ENCODE data around the gene CGREF1. TPM values are rescaled to one million over a fixed set of nuclear protein-coding genes. Genes with fewer than 3 reads are reported as not detected.

CGREF1 gene
- total RNA-seq, 1 experiment from 2014 or later = 18.7 TPM

DNA sequence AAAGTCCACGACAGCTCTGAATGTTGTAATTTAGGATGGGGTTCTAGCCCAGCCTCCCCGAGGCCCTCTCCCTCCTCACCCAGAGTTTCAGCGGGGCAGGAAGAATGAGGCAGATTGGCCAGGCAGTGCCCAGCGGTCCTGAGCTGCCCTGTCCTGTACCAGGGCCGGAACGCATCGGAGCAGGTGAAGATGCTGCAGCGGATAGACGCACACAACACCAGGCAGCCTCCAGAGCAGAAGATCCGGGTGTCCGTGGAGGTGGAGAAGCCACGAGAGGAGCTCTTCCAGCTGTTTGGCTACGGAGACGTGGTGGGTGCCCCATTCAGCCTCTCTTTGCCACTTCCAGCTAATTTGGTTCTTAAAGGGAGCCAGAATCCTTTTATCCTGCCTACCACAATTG, 21.6 kb downstream of the CGREF1 start:
- BruUV-seq (replicated peaks) = no TSS peak
- no peaks in the 10 kb centered on the region for H3K27me3 ChIP-seq (ENCODE audit: low read length)
- no peak overlapping the region for H2AFZ ChIP-seq (ENCODE audit: low read length)
- no peak overlapping the region for H3K4me2 ChIP-seq (ENCODE audit: low read length)
- TF ChIP-seq, protein P1, sequence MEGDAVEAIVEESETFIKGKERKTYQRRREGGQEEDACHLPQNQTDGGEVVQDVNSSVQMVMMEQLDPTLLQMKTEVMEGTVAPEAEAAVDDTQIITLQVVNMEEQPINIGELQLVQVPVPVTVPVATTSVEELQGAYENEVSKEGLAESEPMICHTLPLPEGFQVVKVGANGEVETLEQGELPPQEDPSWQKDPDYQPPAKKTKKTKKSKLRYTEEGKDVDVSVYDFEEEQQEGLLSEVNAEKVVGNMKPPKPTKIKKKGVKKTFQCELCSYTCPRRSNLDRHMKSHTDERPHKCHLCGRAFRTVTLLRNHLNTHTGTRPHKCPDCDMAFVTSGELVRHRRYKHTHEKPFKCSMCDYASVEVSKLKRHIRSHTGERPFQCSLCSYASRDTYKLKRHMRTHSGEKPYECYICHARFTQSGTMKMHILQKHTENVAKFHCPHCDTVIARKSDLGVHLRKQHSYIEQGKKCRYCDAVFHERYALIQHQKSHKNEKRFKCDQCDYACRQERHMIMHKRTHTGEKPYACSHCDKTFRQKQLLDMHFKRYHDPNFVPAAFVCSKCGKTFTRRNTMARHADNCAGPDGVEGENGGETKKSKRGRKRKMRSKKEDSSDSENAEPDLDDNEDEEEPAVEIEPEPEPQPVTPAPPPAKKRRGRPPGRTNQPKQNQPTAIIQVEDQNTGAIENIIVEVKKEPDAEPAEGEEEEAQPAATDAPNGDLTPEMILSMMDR (conservative IDR thresholded peaks at IDR 0.05; ENCODE audit: low read depth, low read length) = no peak
- TF ChIP-seq EZH2 (IDR thresholded peaks at IDR 0.05; ENCODE audit: low read length, unreplicated experiment) (no peak), EZH2phosphoT487 (IDR thresholded peaks at IDR 0.05; ENCODE audit: borderline replicate concordance, low read length) (no peak)
- DNase-seq = no peak
- no peak overlapping the region for H3K9ac ChIP-seq (ENCODE audit: low read length)
- no peak overlapping the region for H3K27ac ChIP-seq (ENCODE audit: low read length)
- no peaks in the 10 kb centered on the region for H3K36me3 ChIP-seq (ENCODE audit: low read depth, low read length)
- ATAC-seq = no peak
- H3K79me2 ChIP-seq (ENCODE audit: low read length) = no peaks in the 10 kb centered on the region
- POLR2A ChIA-PET (ENCODE audit: unreplicated experiment) = no interaction called here
- H3K9me2 ChIP-seq (replicated peaks; ENCODE audit: low read length) = no peaks in the 10 kb centered on the region
- CTCF ChIA-PET = interaction anchor here (0.8 to 2.1 kb wide), 3 partner anchors 9 to 206 kb away, joined by 4 to 8 read pairs (median 7); no protein-coding TSS in a partner anchor
- no peaks in the 10 kb centered on the region for H4K20me1 ChIP-seq (ENCODE audit: low read length)
- no peaks in the 10 kb centered on the region for H3F3A ChIP-seq (ENCODE audit: low read length, unreplicated experiment)
- intact Hi-C loops (cut with micrococcal nuclease) = no loop called here
- H3K4me3 ChIP-seq (ENCODE audit: low read length) = no peak overlapping the region
- no peaks in the 10 kb centered on the region for H3K4me1 ChIP-seq (ENCODE audit: insufficient read depth, low read length)
- H3K9me3 ChIP-seq (ENCODE audit: low read length) = no peaks in the 10 kb centered on the region

DNA sequence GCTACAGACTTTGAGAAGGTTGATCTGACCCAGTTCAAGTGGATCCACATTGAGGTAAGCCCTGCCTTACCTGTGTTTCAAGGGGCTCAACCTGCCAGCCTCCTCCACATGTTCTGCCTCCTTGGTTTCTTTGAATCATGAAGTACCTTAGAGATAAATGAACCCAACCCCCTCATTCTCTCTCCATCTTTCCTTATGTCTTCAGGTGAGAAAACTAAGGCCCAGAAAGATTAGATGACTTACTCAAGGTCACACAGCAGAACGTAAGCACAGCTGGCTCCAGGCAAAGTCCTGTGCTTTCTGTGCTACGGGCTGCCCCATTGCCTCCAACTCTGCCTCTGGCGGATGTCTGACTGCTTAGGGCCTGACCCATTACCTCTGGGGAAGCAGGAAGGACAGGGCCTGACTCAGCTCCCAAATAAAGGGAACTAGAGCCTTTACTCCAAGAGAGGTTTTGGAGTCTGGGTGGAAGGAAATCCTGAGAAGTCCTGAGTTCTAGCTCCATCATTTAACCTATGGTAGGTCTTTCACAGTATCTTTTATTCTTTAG, 22.1 kb downstream of the CGREF1 start:
- Histone ChIP-seq H3K36me3 (ENCODE audit: low read depth, low read length) (no peaks in the 10 kb centered on the region), H4K20me1 (ENCODE audit: low read length) (no peaks in the 10 kb centered on the region), H2AFZ (ENCODE audit: low read length) (no peak overlapping the region), H3K27me3 (ENCODE audit: low read length) (no peaks in the 10 kb centered on the region), H3K27ac (ENCODE audit: low read length) (no peak overlapping the region), H3K4me2 (ENCODE audit: low read length) (no peak overlapping the region), H3K4me3 (ENCODE audit: low read length) (no peak overlapping the region), H3K9me3 (ENCODE audit: low read length) (no peaks in the 10 kb centered on the region), H3K9me2 (replicated peaks; ENCODE audit: low read length) (no peaks in the 10 kb centered on the region), H3K4me1 (ENCODE audit: insufficient read depth, low read length) (no peaks in the 10 kb centered on the region), H3K9ac (ENCODE audit: low read length) (no peak overlapping the region), H3F3A (ENCODE audit: low read length, unreplicated experiment) (no peaks in the 10 kb centered on the region), H3K79me2 (ENCODE audit: low read length) (no peaks in the 10 kb centered on the region)
- no peak for ATAC-seq
- ChIA-PET CTCF (interaction anchor here (0.8 to 2.1 kb wide), 3 partner anchors 9 to 206 kb away, joined by 4 to 8 read pairs (median 7); no protein-coding TSS in a partner anchor), POLR2A (ENCODE audit: unreplicated experiment) (no interaction called here)
- intact Hi-C loops (cut with micrococcal nuclease) = no loop called here
- no peak for TF ChIP-seq EZH2 (IDR thresholded peaks at IDR 0.05; ENCODE audit: low read length, unreplicated experiment)
- no peak for TF ChIP-seq EZH2phosphoT487 (IDR thresholded peaks at IDR 0.05; ENCODE audit: borderline replicate concordance, low read length)
- TF ChIP-seq, protein P1 (conservative IDR thresholded peaks at IDR 0.05; ENCODE audit: low read depth, low read length) = no peak
- DNase-seq = no peak
- no TSS peak for BruUV-seq (replicated peaks)

Measured in PC-3 (cell line).